Measurements from ENCODE around the gene FGF7. TPM values are rescaled to one million over a fixed set of nuclear protein-coding genes. Genes with fewer than 3 reads are reported as not detected.
"Not testable (repeated sequence)": the region's sequence is repeated elsewhere in the genome, so short reads cannot be mapped to it uniquely, and the experiment has no call there.

The FGF7 gene
- total RNA-seq, 3 donors from 2014 or later: 33.7 to 178 (median 42.9) TPM

DNA sequence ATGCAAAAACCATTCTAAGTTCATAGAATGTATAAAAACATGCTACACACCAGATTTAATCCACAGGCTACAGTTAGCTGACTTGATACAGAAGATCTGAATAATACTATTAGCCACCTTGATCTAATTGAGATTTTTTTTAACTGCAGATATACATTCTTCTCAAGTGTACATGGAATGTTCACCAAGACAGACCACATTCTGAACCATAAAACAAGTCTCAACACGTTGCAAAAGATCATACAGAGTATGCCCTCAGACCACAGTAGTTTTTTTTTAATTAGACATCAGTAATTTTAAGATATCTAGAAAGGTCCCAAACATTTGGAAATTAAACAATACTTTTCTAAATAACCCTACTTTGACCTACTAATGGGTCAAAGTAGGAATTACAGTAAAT lies 83.3 kb downstream of the FGF7 start:
- DNase-seq (ENCODE audit: low spot score in 2 of 2): no peak
- intact Hi-C loops (cut with DNase I; ENCODE audit: low total_unique reads): no loop called here
- Histone ChIP-seq H3K27ac (no peak overlapping the region), H3K9me3 (peaks cover 0 to 9% of the 10 kb centered on the region in 2 donors), H3K36me3 (no peaks in the 10 kb centered on the region), H3K27me3 (no peaks in the 10 kb centered on the region), H3K4me1 (no peaks in the 10 kb centered on the region), H3K4me3 (no peak overlapping the region)
- TF ChIP-seq POLR2A (IDR thresholded peaks at IDR 0.05): no peak
- TF ChIP-seq, protein P1, sequence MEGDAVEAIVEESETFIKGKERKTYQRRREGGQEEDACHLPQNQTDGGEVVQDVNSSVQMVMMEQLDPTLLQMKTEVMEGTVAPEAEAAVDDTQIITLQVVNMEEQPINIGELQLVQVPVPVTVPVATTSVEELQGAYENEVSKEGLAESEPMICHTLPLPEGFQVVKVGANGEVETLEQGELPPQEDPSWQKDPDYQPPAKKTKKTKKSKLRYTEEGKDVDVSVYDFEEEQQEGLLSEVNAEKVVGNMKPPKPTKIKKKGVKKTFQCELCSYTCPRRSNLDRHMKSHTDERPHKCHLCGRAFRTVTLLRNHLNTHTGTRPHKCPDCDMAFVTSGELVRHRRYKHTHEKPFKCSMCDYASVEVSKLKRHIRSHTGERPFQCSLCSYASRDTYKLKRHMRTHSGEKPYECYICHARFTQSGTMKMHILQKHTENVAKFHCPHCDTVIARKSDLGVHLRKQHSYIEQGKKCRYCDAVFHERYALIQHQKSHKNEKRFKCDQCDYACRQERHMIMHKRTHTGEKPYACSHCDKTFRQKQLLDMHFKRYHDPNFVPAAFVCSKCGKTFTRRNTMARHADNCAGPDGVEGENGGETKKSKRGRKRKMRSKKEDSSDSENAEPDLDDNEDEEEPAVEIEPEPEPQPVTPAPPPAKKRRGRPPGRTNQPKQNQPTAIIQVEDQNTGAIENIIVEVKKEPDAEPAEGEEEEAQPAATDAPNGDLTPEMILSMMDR (IDR thresholded peaks at IDR 0.05): no peak
- TF ChIP-seq POLR2AphosphoS5 (IDR thresholded peaks at IDR 0.05): no peak

DNA sequence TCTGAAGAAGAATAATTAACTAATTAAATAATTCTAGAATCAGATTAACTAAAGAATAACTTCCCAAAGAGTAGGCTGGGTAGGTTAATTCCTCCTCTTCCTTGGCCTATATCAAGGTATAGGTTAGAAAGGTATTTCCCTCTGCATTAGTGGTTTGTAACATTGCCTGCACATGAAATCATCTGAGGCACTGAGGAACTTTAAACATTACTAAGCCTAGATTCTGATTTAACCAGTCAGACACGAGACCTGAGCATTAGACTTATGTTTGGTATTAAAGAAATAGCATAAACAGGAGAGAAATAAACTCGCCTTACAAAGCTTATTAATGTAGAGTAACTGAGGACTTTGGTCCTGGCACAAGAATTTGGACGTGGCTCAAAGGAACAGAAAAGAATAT lies 84.2 kb downstream of the FGF7 start:
- H3K27me3 ChIP-seq: no peaks in the 10 kb centered on the region
- no peak for TF ChIP-seq POLR2A (IDR thresholded peaks at IDR 0.05)
- TF ChIP-seq, protein P1 (IDR thresholded peaks at IDR 0.05): no peak
- TF ChIP-seq POLR2AphosphoS5 (IDR thresholded peaks at IDR 0.05): no peak
- no peaks in the 10 kb centered on the region for H3K36me3 ChIP-seq
- intact Hi-C loops (cut with DNase I; ENCODE audit: low total_unique reads): no loop called here
- no peak overlapping the region for H3K4me3 ChIP-seq
- no peak overlapping the region for H3K27ac ChIP-seq
- H3K9me3 ChIP-seq: no peaks in the 10 kb centered on the region
- no peak for DNase-seq (ENCODE audit: low spot score in 2 of 2)
- no peaks in the 10 kb centered on the region for H3K4me1 ChIP-seq

DNA sequence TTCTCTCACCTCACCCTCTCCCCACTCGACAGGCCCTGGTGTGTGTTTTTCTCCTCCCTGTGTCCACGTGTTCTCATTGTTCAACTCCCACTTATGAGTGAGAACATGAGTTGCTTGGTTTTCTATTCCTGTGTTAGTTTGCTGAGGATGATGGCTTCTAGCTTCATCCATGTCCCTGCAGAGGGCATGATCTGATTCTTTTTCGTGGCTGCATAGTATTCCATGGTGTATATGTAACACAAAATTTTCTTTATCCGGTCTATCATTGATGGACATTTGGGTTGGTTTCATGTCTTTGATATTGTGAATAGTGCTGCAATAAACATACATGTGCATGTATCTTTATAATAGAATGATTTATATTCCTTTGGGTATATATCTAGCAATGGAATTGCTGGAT lies 89.7 kb downstream of the FGF7 start:
- H3K4me1 ChIP-seq; DNase-seq (ENCODE audit: low spot score in 2 of 2); intact Hi-C loops (cut with DNase I; ENCODE audit: low total_unique reads); H3K36me3 ChIP-seq; H3K27me3 ChIP-seq; H3K4me3 ChIP-seq; H3K9me3 ChIP-seq; H3K27ac ChIP-seq: not testable (repeated sequence)

DNA sequence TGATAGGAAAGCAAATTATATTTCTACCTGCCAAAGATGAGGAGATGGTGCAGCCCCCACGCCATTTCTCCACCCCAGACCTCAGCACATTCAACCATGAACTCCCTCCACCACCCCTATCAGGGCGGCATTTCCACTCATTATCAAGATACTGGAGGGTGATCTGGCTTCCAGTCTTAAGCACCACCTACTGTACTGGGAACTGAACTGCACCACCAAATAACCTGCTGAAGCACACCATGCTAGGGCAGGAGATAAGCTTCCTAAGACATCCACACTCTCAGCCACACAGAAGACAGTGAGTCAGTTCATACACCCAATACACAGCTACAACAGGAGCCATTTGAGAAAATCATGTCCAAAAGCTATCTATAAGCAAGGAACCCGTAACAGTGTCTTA lies 98.8 kb downstream of the FGF7 start:
- DNase-seq (ENCODE audit: low spot score in 2 of 2): no peak
- H3K27me3 ChIP-seq: no peaks in the 10 kb centered on the region
- no peak overlapping the region for H3K27ac ChIP-seq
- H3K4me1 ChIP-seq: no peaks in the 10 kb centered on the region
- H3K9me3 ChIP-seq: peaks cover 8 to 12% of the 10 kb centered on the region in 2 donors
- intact Hi-C loops (cut with DNase I; ENCODE audit: low total_unique reads): no loop called here
- no peaks in the 10 kb centered on the region for H3K36me3 ChIP-seq
- H3K4me3 ChIP-seq: no peak overlapping the region
- TF ChIP-seq, protein P1 (IDR thresholded peaks at IDR 0.05): no peak
- TF ChIP-seq POLR2A (IDR thresholded peaks at IDR 0.05) (no peak), POLR2AphosphoS5 (IDR thresholded peaks at IDR 0.05) (no peak)

DNA sequence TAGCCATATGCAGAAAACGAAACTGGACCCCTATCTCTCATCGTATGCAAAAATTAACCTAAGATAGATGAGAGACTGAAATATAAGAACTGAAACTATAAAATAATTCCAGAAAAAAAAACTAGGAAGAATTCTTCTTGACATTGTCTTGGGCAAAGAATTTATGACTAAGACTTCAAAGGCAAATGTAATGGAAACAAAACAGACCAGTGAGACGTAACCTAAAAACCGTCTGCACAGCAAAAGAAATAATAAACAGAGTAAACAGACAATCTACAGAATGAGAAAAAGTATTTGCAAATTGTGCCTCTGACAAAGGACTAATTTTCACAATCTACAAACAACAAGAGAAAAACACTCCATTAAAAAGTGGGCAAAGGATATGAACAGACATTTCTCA lies 105.2 kb downstream of the FGF7 start:
- Histone ChIP-seq H3K36me3 (no peaks in the 10 kb centered on the region), H3K27me3 (no peaks in the 10 kb centered on the region), H3K4me1 (no peaks in the 10 kb centered on the region), H3K27ac (no peak overlapping the region), H3K9me3 (peaks cover 0 to 5% of the 10 kb centered on the region in 2 donors), H3K4me3 (no peak overlapping the region)
- intact Hi-C loops (cut with DNase I; ENCODE audit: low total_unique reads): no loop called here
- TF ChIP-seq, protein P1 (IDR thresholded peaks at IDR 0.05): no peak
- no peak for TF ChIP-seq POLR2A (IDR thresholded peaks at IDR 0.05)
- no peak for TF ChIP-seq POLR2AphosphoS5 (IDR thresholded peaks at IDR 0.05)
- DNase-seq (ENCODE audit: low spot score in 2 of 2): no peak

DNA sequence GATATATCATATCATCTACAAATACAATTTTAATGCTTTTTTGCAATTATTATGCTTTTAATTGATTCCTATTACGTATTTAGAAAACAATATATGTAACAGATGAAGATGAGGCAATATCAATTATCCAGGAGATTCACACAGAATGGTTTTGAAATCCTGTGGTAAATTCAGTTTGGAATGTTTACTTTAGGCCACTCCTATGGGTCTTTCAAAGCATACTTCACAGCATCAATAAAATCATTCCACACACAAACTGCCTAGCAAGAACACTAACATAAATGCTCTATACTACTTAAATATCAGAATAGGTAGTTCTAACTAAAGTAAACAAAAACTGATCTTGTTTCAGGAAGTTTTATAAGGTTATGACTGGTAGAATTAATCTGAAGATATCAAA lies 107.0 kb downstream of the FGF7 start:
- Histone ChIP-seq H3K9me3 (peaks cover 0 to 18% of the 10 kb centered on the region in 2 donors), H3K36me3 (no peaks in the 10 kb centered on the region), H3K4me1 (no peaks in the 10 kb centered on the region), H3K27me3 (no peaks in the 10 kb centered on the region), H3K27ac (no peak overlapping the region), H3K4me3 (no peak overlapping the region)
- TF ChIP-seq POLR2A (IDR thresholded peaks at IDR 0.05) (no peak), POLR2AphosphoS5 (IDR thresholded peaks at IDR 0.05) (no peak)
- TF ChIP-seq, protein P1 (IDR thresholded peaks at IDR 0.05): no peak
- DNase-seq (ENCODE audit: low spot score in 2 of 2): no peak
- intact Hi-C loops (cut with DNase I; ENCODE audit: low total_unique reads): no loop called here

Data from breast epithelium (tissue), 4 donors.